GM12891 (cell line): ENCODE measurements around the gene SRRM2.

ENCODE experiments used
- PAX5 ChIP-seq: IDR thresholded peaks from 2 replicates; pipeline ENCODE4 v1.6.1; 2011; ENCODE audit warnings: low read length, moderate library complexity, mild to moderate bottlenecking; ENCODE audit not compliant: insufficient read depth, severe bottlenecking
- POLR2A ChIP-seq: IDR thresholded peaks from 2 replicates; pipeline ENCODE4 v1.6.1; 2011; ENCODE audit warnings: low read depth, low read length, control low read depth
- POLR2AphosphoS5 ChIP-seq: IDR thresholded peaks from 2 replicates; pipeline ENCODE4 v1.6.1; 2011; ENCODE audit warnings: low read depth, low read length, control low read depth

- no peak for TF ChIP-seq POLR2AphosphoS5
- no peak for TF ChIP-seq POLR2A
- no peak for TF ChIP-seq PAX5
Measured at GRCh38 chr16:2782583-2783351, 30.3 kb downstream of the SRRM2 start.
